ENCODE measurements around the gene EIF1. TPM values are rescaled to one million over a fixed set of nuclear protein-coding genes. Genes with fewer than 3 reads are reported as not detected.

Gene EIF1
- total and polyA plus RNA-seq, 4 donors = 56.5 to 755 (median 159) TPM

- H3K4me3 ChIP-seq (ENCODE audit: low read depth in 1 of 3, low read length in 3 of 3) = no peak overlapping the region
- no peak overlapping the region for H3K9ac ChIP-seq (ENCODE audit: low read depth in 1 of 2, low read length in 2 of 2)
- peaks cover 6 to 12% (median 8%) of the 10 kb centered on the region in 4 donors for H3K4me1 ChIP-seq (ENCODE audit: control insufficient read depth in 4 of 4, insufficient read depth in 4 of 4, low read length in 3 of 4)
- H3K27ac ChIP-seq (ENCODE audit: low read depth in 1 of 2, low read length in 2 of 2) = no peak overlapping the region
- 83% methylated on average over 13 of the region's 13 CpGs for whole genome bisulfite sequencing
- no peaks in the 10 kb centered on the region for H3K36me3 ChIP-seq (ENCODE audit: control insufficient read depth in 4 of 4, insufficient read depth in 3 of 4, low read depth in 1 of 4, low read length in 3 of 4)
- H3K27me3 ChIP-seq (ENCODE audit: control insufficient read depth in 4 of 4, insufficient read depth in 4 of 4, low read length in 3 of 4) = no peaks in the 10 kb centered on the region
- DNase-seq (ENCODE audit: low spot score) = no peak
- no peaks in the 10 kb centered on the region for H3K9me3 ChIP-seq (ENCODE audit: control insufficient read depth in 4 of 4, low read length in 3 of 4)
- TF ChIP-seq ZBTB33 (IDR thresholded peaks at IDR 0.05) (no peak), TAF1 (conservative IDR thresholded peaks at IDR 0.05) (no peak), EGR1 (IDR thresholded peaks at IDR 0.05; ENCODE audit: low read depth in 2 of 2) (no peak), RXRA (IDR thresholded peaks at IDR 0.05) (no peak), CTCF (IDR thresholded peaks at IDR 0.05; ENCODE audit: low read depth, low read length, missing input control) (no peak), NR2F2 (IDR thresholded peaks at IDR 0.05) (no peak), RAD21 (IDR thresholded peaks at IDR 0.05) (no peak), MAX (IDR thresholded peaks at IDR 0.05) (no peak), HNF4A (conservative IDR thresholded peaks at IDR 0.05) (no peak), FOXA1 (IDR thresholded peaks at IDR 0.05) (no peak), REST (IDR thresholded peaks at IDR 0.05) (no peak), SP1 (IDR thresholded peaks at IDR 0.05) (no peak), ATF3 (IDR thresholded peaks at IDR 0.05) (no peak), YY1 (IDR thresholded peaks at IDR 0.05) (no peak), FOXA2 (IDR thresholded peaks at IDR 0.05) (no peak), JUND (IDR thresholded peaks at IDR 0.05) (no peak), GABPA (IDR thresholded peaks at IDR 0.05 in 1 of 2, conservative IDR thresholded peaks at IDR 0.05 in 1 of 2) (no peak), HNF4G (IDR thresholded peaks at IDR 0.05) (no peak)
Measured at GRCh38 chr17:41651625-41652460, 36.8 kb upstream of the EIF1 start.
